Neural crest cell (in vitro differentiated cells): ENCODE results near the gene ACOD1. TPM values are rescaled to one million over a fixed set of nuclear protein-coding genes. Genes with fewer than 3 reads are reported as not detected.

ENCODE experiments used
- DNase-seq: peaks from one replicate; pipeline ENCODE4 v3.0.0; 2021; ENCODE audit warnings: low read depth, mixed read lengths, low spot score
- H3K27ac Mint-ChIP-seq: one replicate; pipeline ENCODE4 v1.8.0; 2021; ENCODE audit warnings: mild to moderate bottlenecking, mixed read lengths; ENCODE audit not compliant: unreplicated experiment
- H3K27me3 Mint-ChIP-seq: 2 replicates; pipeline ENCODE4 v1.8.0; 2021; ENCODE audit warnings: low read depth, mild to moderate bottlenecking, mixed read lengths
- H3K36me3 Mint-ChIP-seq: 2 replicates; pipeline ENCODE4 v1.8.0; 2021; ENCODE audit warnings: low read depth, mild to moderate bottlenecking, mixed read lengths
- H3K4me1 Mint-ChIP-seq: 2 replicates; pipeline ENCODE4 v1.8.0; 2021; ENCODE audit warnings: mixed read lengths
- H3K4me3 Mint-ChIP-seq: one replicate; pipeline ENCODE4 v1.8.0; 2021; ENCODE audit warnings: mild to moderate bottlenecking, mixed read lengths
- H3K9me3 Mint-ChIP-seq: 2 replicates; pipeline ENCODE4 v1.8.0; 2021; ENCODE audit warnings: mixed read lengths
- CTCF ChIP-seq: fragments of 200-600 bp; sonication (generic); conservative IDR thresholded peaks from 2 replicates; pipeline ENCODE4 v1.5.0; 2021; ENCODE audit warnings: antibody characterized with exemption, mild to moderate bottlenecking
- total RNA-seq: library from RNA; stranded (reverse); gene quantifications from 2 replicates; pipeline ENCODE4 v1.2.1, GENCODE V29; 2021

The ACOD1 gene
- total RNA-seq, 1 donor from 2014 or later = not detected

- Mint-ChIP-seq H3K36me3 (peaks cover 6% of the 10 kb centered on the region), H3K27me3 (no peaks in the 10 kb centered on the region), H3K9me3 (no peaks in the 10 kb centered on the region), H3K27ac (peak within 1 kb of the TSS; percentile 98), H3K4me3 (peak within 1 kb of the TSS; percentile 97), H3K4me1 (peaks cover 30% of the 10 kb centered on the region)
- no peak for TF ChIP-seq CTCF
- peak; percentile 73 for DNase-seq
Measured at GRCh38 chr13:76991796-76992547, 43.7 kb downstream of the ACOD1 start, which contains the start of gene CLN5. TSS of gene CLN5 (plus strand) at chr13:76992081. CDS start at chr13:76992099, 18 bp downstream.

GRCh38 chr13:76992548-76993001, 44.3 kb downstream of the ACOD1 start:
- Mint-ChIP-seq H3K4me3 (peak overlapping the region; percentile 97), H3K36me3 (peaks cover 6% of the 10 kb centered on the region), H3K9me3 (no peaks in the 10 kb centered on the region), H3K4me1 (peaks cover 30% of the 10 kb centered on the region), H3K27me3 (no peaks in the 10 kb centered on the region), H3K27ac (peak overlapping the region; percentile 98)
- DNase-seq = no peak
- no peak for TF ChIP-seq CTCF

GRCh38 chr13:76993021-76993420, 44.7 kb downstream of the ACOD1 start:
- no peaks in the 10 kb centered on the region for H3K27me3 Mint-ChIP-seq
- no peaks in the 10 kb centered on the region for H3K9me3 Mint-ChIP-seq
- peaks cover 6% of the 10 kb centered on the region for H3K36me3 Mint-ChIP-seq
- DNase-seq = no peak
- TF ChIP-seq CTCF = no peak
- no peak overlapping the region for H3K27ac Mint-ChIP-seq
- H3K4me1 Mint-ChIP-seq = peaks cover 30% of the 10 kb centered on the region
- H3K4me3 Mint-ChIP-seq = peak overlapping the region; percentile 97

- Mint-ChIP-seq H3K27ac (no peak overlapping the region), H3K9me3 (no peaks in the 10 kb centered on the region), H3K27me3 (no peaks in the 10 kb centered on the region), H3K4me1 (peaks cover 30% of the 10 kb centered on the region), H3K36me3 (peaks cover 11% of the 10 kb centered on the region), H3K4me3 (peak overlapping the region; percentile 97)
- no peak for TF ChIP-seq CTCF
- DNase-seq = no peak
Measured at GRCh38 chr13:76993473-76993872, 45.2 kb downstream of the ACOD1 start.

- peak overlapping the region; percentile 97 for H3K4me3 Mint-ChIP-seq
- TF ChIP-seq CTCF = no peak
- no peak overlapping the region for H3K27ac Mint-ChIP-seq
- H3K27me3 Mint-ChIP-seq = no peaks in the 10 kb centered on the region
- no peaks in the 10 kb centered on the region for H3K9me3 Mint-ChIP-seq
- peaks cover 30% of the 10 kb centered on the region for H3K4me1 Mint-ChIP-seq
- no peak for DNase-seq
- H3K36me3 Mint-ChIP-seq = peaks cover 14% of the 10 kb centered on the region
Measured at GRCh38 chr13:76994281-76994680, 46.0 kb downstream of the ACOD1 start.
